PC-3 (cell line): ENCODE measurements around the gene CHPT1.

Source experiments
- EZH2 ChIP-seq: fragments of 300-600 bp; sonication (generic); IDR thresholded peaks from one replicate; pipeline ENCODE4 v1.6.1; 2017; ENCODE audit warnings: antibody characterized with exemption, mild to moderate bottlenecking, low read length; ENCODE audit not compliant: unreplicated experiment
- EZH2phosphoT487 ChIP-seq: fragments of 300-600 bp; sonication (generic); IDR thresholded peaks from 2 replicates; pipeline ENCODE4 v1.6.1; 2018; ENCODE audit warnings: mild to moderate bottlenecking, antibody characterized with exemption, low read length, borderline replicate concordance
- TF ChIP-seq, protein P1 (sequence below): fragments of 300-600 bp; sonication (generic); conservative IDR thresholded peaks from 2 replicates; pipeline ENCODE4 v1.5.1; 2017; ENCODE audit warnings: antibody characterized with exemption, low read depth, mild to moderate bottlenecking, low read length

DNA sequence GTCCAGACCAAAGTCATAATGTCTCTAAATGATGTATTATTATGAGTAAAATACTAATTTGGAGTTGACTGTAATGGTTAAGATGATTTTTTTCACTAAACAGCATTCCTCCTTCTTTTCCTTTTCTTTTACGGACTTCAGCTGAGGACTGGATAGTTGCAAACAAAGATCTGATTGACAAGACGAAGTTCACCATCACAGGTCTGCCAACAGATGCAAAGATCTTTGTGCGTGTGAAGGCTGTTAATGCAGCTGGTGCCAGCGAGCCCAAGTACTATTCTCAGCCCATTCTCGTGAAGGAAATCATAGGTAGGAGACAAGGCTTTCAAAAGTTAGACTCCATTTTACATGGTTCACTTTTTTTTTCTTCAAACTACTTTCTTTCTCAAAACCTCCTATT, 29.8 kb upstream of the CHPT1 start:
- TF ChIP-seq, protein P1, sequence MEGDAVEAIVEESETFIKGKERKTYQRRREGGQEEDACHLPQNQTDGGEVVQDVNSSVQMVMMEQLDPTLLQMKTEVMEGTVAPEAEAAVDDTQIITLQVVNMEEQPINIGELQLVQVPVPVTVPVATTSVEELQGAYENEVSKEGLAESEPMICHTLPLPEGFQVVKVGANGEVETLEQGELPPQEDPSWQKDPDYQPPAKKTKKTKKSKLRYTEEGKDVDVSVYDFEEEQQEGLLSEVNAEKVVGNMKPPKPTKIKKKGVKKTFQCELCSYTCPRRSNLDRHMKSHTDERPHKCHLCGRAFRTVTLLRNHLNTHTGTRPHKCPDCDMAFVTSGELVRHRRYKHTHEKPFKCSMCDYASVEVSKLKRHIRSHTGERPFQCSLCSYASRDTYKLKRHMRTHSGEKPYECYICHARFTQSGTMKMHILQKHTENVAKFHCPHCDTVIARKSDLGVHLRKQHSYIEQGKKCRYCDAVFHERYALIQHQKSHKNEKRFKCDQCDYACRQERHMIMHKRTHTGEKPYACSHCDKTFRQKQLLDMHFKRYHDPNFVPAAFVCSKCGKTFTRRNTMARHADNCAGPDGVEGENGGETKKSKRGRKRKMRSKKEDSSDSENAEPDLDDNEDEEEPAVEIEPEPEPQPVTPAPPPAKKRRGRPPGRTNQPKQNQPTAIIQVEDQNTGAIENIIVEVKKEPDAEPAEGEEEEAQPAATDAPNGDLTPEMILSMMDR, result no peak
- TF ChIP-seq EZH2, result no peak
- no peak for TF ChIP-seq EZH2phosphoT487
